Psoas muscle (tissue), 8 donors: Measurements from ENCODE around the gene C13orf46. TPM values are rescaled to one million over a fixed set of nuclear protein-coding genes. Genes with fewer than 3 reads are reported as not detected.

Source experiments
- ATAC-seq, 4 donors: fragments of 200-7000 bp; cut with Tn5 transposase; one replicate each; pipeline ENCODE4 v1.9.1; 2020; ENCODE audit warnings: moderate library complexity in 3 of 4, mild to moderate bottlenecking in 2 of 4
- DNase-seq, 2 donors: peaks; one replicate each; pipeline ENCODE4 v3.0.0-alpha.2; 2020
- H3K27ac ChIP-seq: fragments of 200-600 bp; one replicate; pipeline ENCODE4 v1.8.0; 2022
- H3K27me3 ChIP-seq, 3 donors: fragments of 200-600 bp in 1 of 3; one replicate each; pipeline versions ENCODE4 v1.6.1 to v1.8.0; 2013 to 2022; ENCODE audit warnings: low read length in 2 of 3, mild to moderate bottlenecking in 2 of 3, moderate library complexity in 1 of 3; ENCODE audit not compliant: insufficient read depth in 3 of 3
- H3K36me3 ChIP-seq, 2 donors: fragments of 200-600 bp in 1 of 2; one replicate each; pipeline versions ENCODE4 v1.6.1 to v1.8.0; 2013 to 2022; ENCODE audit warnings: low read depth in 1 of 2, mild to moderate bottlenecking in 1 of 2, moderate library complexity in 1 of 2; ENCODE audit not compliant: insufficient read depth in 1 of 2
- H3K4me1 ChIP-seq: fragments of 200-600 bp; one replicate; pipeline ENCODE4 v1.8.0; 2022
- H3K4me3 ChIP-seq: fragments of 200-600 bp; one replicate; pipeline ENCODE4 v1.8.0; 2022; ENCODE audit warnings: mild to moderate bottlenecking
- H3K9me3 ChIP-seq: fragments of 200-600 bp; one replicate; pipeline ENCODE4 v1.8.0; 2022
- WGBS, 3 donors: extraction: QIAGEN DNeasy Blood & Tissue Kit; methylation state at CpG; one replicate each; pipeline versions ENCODE4 v1.1.6 to v1.1.7; 2013; 5-methylcytosine and 5-hydroxymethylcytosine counted together
- intact Hi-C, 2 donors: fragments of 100-400 bp; cut with DNase I; formaldehyde crosslinking; loops; one replicate each; pipeline versions ENCODE4 v1.11.0 to v1.14.2; 2022
- polyA plus RNA-seq, 3 donors: library from polyadenylated mRNA; stranded (reverse); fragments of 200-250 nt; gene quantifications; one replicate each; pipeline ENCODE4 v1.2.3, GENCODE V29; 2013
- total RNA-seq, 4 donors: library from RNA; stranded (reverse); fragmentation: NEBNext Ultra II Directional in 2 of 4; extraction: Animal tissue kit (Norgen Biotek cat#: 25700) in 2 of 4; gene quantifications; one replicate each; pipeline versions ENCODE4 v1.2.1 to v1.2.4, GENCODE V29; 2021 to 2023
- TF ChIP-seq, protein P1 (sequence below): fragments of 200-600 bp; IDR thresholded peaks from one replicate; pipeline ENCODE4 v1.8.0; 2022; ENCODE audit warnings: antibody characterized with exemption
- donor health status: healthy with polysubstance abuse.
- donor health status: DM: no; HTN: no; CAD: no; lungs with moderate emphysema.
- donor health status: Bipolar disorder and iron deficiency.
- donor health status: healthy.
- donor health status: DM: yes; HTN: yes; CAD: no.
- donor health status: DM: no; HTN: no; CAD: no.
- donor health status: DM: no; HTN: no; CAD: no.
- donor health status: DM: yes; HTN: yes; CAD: no.

The C13orf46 gene
- total and polyA plus RNA-seq, 7 donors: 0.14 to 2.5 (median 0.57) TPM; not detected in 1

DNA sequence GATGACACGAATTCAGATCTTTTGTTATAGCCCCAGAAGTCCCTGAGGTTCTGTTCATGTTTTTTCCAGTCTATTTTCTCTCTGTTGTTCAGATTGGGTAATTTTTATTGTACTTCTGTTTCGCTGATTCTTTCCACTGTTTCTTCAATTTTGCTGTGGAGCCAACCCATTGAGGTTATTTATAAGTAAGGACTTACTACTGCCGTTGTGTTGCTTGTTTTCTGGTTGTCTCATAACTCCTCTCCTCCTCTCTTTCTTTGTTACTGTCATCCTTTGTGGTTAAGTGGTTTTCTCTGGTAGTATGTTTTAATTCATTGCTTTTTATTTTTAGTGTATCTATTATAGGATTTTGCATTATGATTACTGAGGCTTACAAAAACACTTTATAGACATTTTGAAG lies 61.3 kb downstream of the C13orf46 start:
- WGBS, 3 donors: 54 to 68% (median 64%) methylated on average over 3 of the region's 3 CpGs
- H3K9me3 ChIP-seq: no peaks in the 10 kb centered on the region
- no peak overlapping the region for H3K27ac ChIP-seq
- TF ChIP-seq, protein P1, sequence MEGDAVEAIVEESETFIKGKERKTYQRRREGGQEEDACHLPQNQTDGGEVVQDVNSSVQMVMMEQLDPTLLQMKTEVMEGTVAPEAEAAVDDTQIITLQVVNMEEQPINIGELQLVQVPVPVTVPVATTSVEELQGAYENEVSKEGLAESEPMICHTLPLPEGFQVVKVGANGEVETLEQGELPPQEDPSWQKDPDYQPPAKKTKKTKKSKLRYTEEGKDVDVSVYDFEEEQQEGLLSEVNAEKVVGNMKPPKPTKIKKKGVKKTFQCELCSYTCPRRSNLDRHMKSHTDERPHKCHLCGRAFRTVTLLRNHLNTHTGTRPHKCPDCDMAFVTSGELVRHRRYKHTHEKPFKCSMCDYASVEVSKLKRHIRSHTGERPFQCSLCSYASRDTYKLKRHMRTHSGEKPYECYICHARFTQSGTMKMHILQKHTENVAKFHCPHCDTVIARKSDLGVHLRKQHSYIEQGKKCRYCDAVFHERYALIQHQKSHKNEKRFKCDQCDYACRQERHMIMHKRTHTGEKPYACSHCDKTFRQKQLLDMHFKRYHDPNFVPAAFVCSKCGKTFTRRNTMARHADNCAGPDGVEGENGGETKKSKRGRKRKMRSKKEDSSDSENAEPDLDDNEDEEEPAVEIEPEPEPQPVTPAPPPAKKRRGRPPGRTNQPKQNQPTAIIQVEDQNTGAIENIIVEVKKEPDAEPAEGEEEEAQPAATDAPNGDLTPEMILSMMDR: no peak
- H3K27me3 ChIP-seq: peaks cover 0 to 8% (median 6%) of the 10 kb centered on the region in 3 donors
- H3K36me3 ChIP-seq: no peaks in the 10 kb centered on the region
- H3K4me1 ChIP-seq: no peaks in the 10 kb centered on the region
- intact Hi-C loops: no loop called here
- no peak overlapping the region for H3K4me3 ChIP-seq
- ATAC-seq: no peak
- DNase-seq: no peak

DNA sequence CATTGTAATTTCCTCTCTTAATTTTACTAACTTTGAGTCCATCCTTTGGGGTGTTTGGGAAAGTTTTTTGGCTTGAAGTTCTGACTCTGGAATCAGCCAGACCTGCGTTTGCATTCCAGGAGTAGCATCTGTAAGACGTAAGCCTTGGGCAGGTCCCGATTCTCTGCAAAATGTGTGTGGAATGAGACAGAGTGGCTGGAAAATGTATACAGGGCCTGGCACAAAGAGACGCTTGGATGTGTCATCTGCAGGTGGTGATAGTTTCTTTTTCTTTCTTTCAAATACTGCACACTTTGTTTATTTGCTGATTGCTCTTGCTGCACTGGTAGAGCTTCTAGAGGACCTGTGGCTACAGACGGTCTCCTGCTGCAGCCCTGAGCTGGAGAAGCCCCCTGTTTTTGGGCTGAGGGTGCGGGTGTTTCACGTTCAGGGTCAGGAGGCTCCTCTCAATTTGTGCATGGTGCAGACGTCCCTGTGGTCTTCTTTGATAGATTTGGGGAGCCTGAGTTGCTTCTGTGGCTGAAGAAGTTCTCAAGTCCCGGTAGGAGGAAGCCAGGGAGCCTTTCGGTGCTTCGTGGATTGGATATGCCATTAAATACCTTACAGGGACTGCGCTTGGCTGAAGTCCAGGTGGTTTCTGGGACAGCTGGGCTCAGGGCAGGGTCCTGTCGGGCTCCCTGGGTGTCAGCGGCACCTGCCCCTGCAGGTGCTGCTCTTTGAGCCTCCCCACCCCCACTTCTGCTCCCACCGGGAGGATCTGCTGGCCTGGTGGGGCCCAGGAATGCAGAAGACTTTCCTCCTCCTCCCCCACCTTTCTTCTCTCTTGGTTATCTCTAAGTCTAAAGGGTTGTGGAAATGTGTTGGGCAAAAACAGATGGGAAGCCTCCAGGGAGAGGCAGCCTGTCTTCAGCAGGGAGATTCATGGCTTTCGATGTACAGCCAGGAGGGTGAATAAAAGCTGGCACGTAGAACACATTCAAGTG lies 66.0 kb downstream of the C13orf46 start:
- peak in 2 of 4 donors; percentile 44 to 47 for ATAC-seq
- 60 to 64% (median 64%) methylated on average over 17 of the region's 17 CpGs for WGBS, 3 donors
- TF ChIP-seq, protein P1: no peak
- Histone ChIP-seq H3K27me3 (no peaks in the 10 kb centered on the region), H3K36me3 (no peaks in the 10 kb centered on the region), H3K4me3 (no peak overlapping the region), H3K9me3 (no peaks in the 10 kb centered on the region), H3K4me1 (no peaks in the 10 kb centered on the region), H3K27ac (no peak overlapping the region)
- no peak for DNase-seq
- intact Hi-C loops: no loop called here

DNA sequence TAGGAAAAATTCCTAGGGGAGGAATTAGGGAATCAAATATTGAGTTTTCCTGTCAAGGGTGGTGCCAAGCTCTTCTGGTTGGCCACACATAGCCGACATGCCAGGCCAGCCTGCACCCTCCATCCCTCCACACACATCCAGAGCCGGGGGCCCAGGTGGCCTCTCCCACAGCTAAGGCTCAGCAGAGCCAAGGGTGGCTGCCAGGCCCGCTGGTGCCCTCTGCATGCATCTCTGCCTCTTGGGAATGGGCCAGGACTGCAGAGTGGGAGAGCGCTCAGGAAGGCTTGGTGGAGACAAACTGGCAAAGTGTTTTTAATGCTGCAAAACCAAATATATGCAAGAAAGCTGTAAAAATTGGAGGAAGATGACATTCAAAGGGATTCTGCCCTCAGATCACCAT lies 67.3 kb downstream of the C13orf46 start:
- TF ChIP-seq, protein P1: no peak
- Histone ChIP-seq H3K9me3 (no peaks in the 10 kb centered on the region), H3K27ac (no peak overlapping the region), H3K36me3 (no peaks in the 10 kb centered on the region), H3K27me3 (no peaks in the 10 kb centered on the region), H3K4me3 (no peak overlapping the region), H3K4me1 (no peaks in the 10 kb centered on the region)
- DNase-seq (no peak), ATAC-seq (peak in 1 of 4 donors; percentile 37)
- intact Hi-C loops: no loop called here
- 52 to 67% (median 52%) methylated on average over 4 of the region's 4 CpGs for WGBS, 3 donors

DNA sequence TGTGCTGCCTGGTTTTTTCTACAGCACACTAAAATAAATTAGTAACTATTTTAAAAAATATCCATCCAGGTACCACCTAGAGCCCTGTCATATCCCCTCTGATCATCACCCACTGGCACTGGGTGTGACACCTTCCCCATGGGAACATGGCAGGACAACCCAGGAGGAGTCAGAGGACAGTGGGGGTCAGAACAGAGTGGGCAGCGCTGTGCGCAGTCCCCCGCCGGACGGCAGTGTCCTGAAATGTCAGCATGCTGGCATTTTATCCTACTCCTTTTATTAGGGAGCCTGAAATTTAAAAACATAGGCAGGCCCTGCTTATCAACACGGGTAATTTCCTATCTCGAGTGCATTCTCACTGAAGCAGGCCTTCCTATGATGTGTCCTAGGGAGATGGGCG lies 67.9 kb downstream of the C13orf46 start:
- WGBS, 3 donors: 82 to 93% (median 87%) methylated on average over 8 of the region's 8 CpGs

More for the DNA sequence above, 67.9 kb downstream of the C13orf46 start:
- ATAC-seq: no peak
- Histone ChIP-seq H3K27me3 (no peaks in the 10 kb centered on the region), H3K36me3 (no peaks in the 10 kb centered on the region), H3K4me3 (no peak overlapping the region), H3K27ac (no peak overlapping the region), H3K9me3 (no peaks in the 10 kb centered on the region), H3K4me1 (no peaks in the 10 kb centered on the region)
- intact Hi-C loops: loop anchor here in 1 of 2 donors (2.0 kb wide), 1 partner anchor 89 kb away; no protein-coding TSS in a partner anchor
- no peak for DNase-seq
- TF ChIP-seq, protein P1: no peak
